ENCODE results near the gene OGDHL. TPM values are rescaled to one million over a fixed set of nuclear protein-coding genes. Genes with fewer than 3 reads are reported as not detected.
"Not testable (repeated sequence)": the region's sequence is repeated elsewhere in the genome, so short reads cannot be mapped to it uniquely, and the experiment has no call there.

OGDHL gene
- total RNA-seq, 1 donor from 2014 or later, result 10.1 TPM

GRCh38 chr10:49756031-49756430, 6.1 kb downstream of the OGDHL start:
- no peak for TF ChIP-seq CTCF (conservative IDR thresholded peaks at IDR 0.05)
- no peaks in the 10 kb centered on the region for H3K9me3 Mint-ChIP-seq
- H3K4me1 Mint-ChIP-seq, result no peaks in the 10 kb centered on the region
- H3K36me3 Mint-ChIP-seq (ENCODE audit: low read depth), result no peaks in the 10 kb centered on the region
- no peak overlapping the region for H3K27ac Mint-ChIP-seq (ENCODE audit: unreplicated experiment)
- no peak overlapping the region for H3K4me3 Mint-ChIP-seq
- H3K27me3 Mint-ChIP-seq (ENCODE audit: low read depth), result no peaks in the 10 kb centered on the region
- DNase-seq (ENCODE audit: low read depth, low spot score), result no peak

- not testable (repeated sequence) for DNase-seq (ENCODE audit: low read depth, low spot score); H3K36me3 Mint-ChIP-seq (ENCODE audit: low read depth); H3K4me3 Mint-ChIP-seq; H3K27ac Mint-ChIP-seq (ENCODE audit: unreplicated experiment); H3K9me3 Mint-ChIP-seq; H3K4me1 Mint-ChIP-seq; H3K27me3 Mint-ChIP-seq (ENCODE audit: low read depth)
Measured at GRCh38 chr10:49754951-49755350, 7.2 kb downstream of the OGDHL start.

- Mint-ChIP-seq H3K4me3 (no peak overlapping the region), H3K27ac (ENCODE audit: unreplicated experiment) (no peak overlapping the region), H3K27me3 (ENCODE audit: low read depth) (no peaks in the 10 kb centered on the region), H3K36me3 (ENCODE audit: low read depth) (no peaks in the 10 kb centered on the region), H3K4me1 (peaks cover 10% of the 10 kb centered on the region), H3K9me3 (no peaks in the 10 kb centered on the region)
- DNase-seq (ENCODE audit: low read depth, low spot score), result no peak
- TF ChIP-seq CTCF (conservative IDR thresholded peaks at IDR 0.05), result no peak
Measured at GRCh38 chr10:49752584-49752983, 9.5 kb downstream of the OGDHL start.

GRCh38 chr10:49751636-49752510, 10.2 kb downstream of the OGDHL start:
- Mint-ChIP-seq H3K36me3 (ENCODE audit: low read depth) (no peaks in the 10 kb centered on the region), H3K9me3 (no peaks in the 10 kb centered on the region), H3K4me1 (peaks cover 13% of the 10 kb centered on the region), H3K27me3 (ENCODE audit: low read depth) (no peaks in the 10 kb centered on the region), H3K27ac (ENCODE audit: unreplicated experiment) (no peak overlapping the region), H3K4me3 (no peak overlapping the region)
- DNase-seq (ENCODE audit: low read depth, low spot score), result no peak
- TF ChIP-seq CTCF (conservative IDR thresholded peaks at IDR 0.05), result no peak

GRCh38 chr10:49751216-49751615, 10.9 kb downstream of the OGDHL start:
- Mint-ChIP-seq H3K27ac (ENCODE audit: unreplicated experiment) (no peak overlapping the region), H3K36me3 (ENCODE audit: low read depth) (no peaks in the 10 kb centered on the region), H3K9me3 (no peaks in the 10 kb centered on the region), H3K27me3 (ENCODE audit: low read depth) (no peaks in the 10 kb centered on the region), H3K4me3 (no peak overlapping the region), H3K4me1 (peaks cover 13% of the 10 kb centered on the region)
- no peak for TF ChIP-seq CTCF (conservative IDR thresholded peaks at IDR 0.05)
- DNase-seq (ENCODE audit: low read depth, low spot score), result no peak

- no peak for TF ChIP-seq CTCF (conservative IDR thresholded peaks at IDR 0.05)
- H3K36me3 Mint-ChIP-seq (ENCODE audit: low read depth), result no peaks in the 10 kb centered on the region
- DNase-seq (ENCODE audit: low read depth, low spot score), result no peak
- H3K4me1 Mint-ChIP-seq, result peaks cover 13% of the 10 kb centered on the region
- no peak overlapping the region for H3K27ac Mint-ChIP-seq (ENCODE audit: unreplicated experiment)
- H3K27me3 Mint-ChIP-seq (ENCODE audit: low read depth), result no peaks in the 10 kb centered on the region
- H3K4me3 Mint-ChIP-seq, result no peak overlapping the region
- H3K9me3 Mint-ChIP-seq, result no peaks in the 10 kb centered on the region
Measured at GRCh38 chr10:49750546-49750945, 11.6 kb downstream of the OGDHL start.

Data from neural crest cell (in vitro differentiated cells).